NCI-H128 (cell line): Measurements from ENCODE around the gene PJA1.

ENCODE experiments used
- DNase-seq: peaks from one replicate; lab custom pipeline; 2025; ENCODE audit not compliant: unreplicated experiment; lab: John Stamatoyannopoulos, UW

PJA1 gene

GRCh38 chrX:69143530-69143929 lies 21.7 kb downstream of the PJA1 start:
- DNase-seq, result no peak

GRCh38 chrX:69142788-69143469 lies 22.3 kb downstream of the PJA1 start:
- no peak for DNase-seq

GRCh38 chrX:69140837-69141236 lies 24.4 kb downstream of the PJA1 start:
- no peak for DNase-seq

GRCh38 chrX:69139516-69139915 lies 25.7 kb downstream of the PJA1 start:
- DNase-seq, result no peak

GRCh38 chrX:69138512-69138911 lies 26.7 kb downstream of the PJA1 start:
- DNase-seq, result no peak

- no peak for DNase-seq
These were observed 27.2 kb downstream of the PJA1 start for GRCh38 chrX:69138118-69138390.

- DNase-seq, result no peak
These were observed 27.7 kb downstream of the PJA1 start for GRCh38 chrX:69137371-69138117.

- DNase-seq, result no peak
These were observed 28.5 kb downstream of the PJA1 start for GRCh38 chrX:69136546-69137331.

- no peak for DNase-seq
These were observed 31.2 kb downstream of the PJA1 start for GRCh38 chrX:69133921-69134542.

- no peak for DNase-seq
These were observed 33.4 kb downstream of the PJA1 start for GRCh38 chrX:69131886-69132285.

- DNase-seq, result no peak
These were observed 34.8 kb downstream of the PJA1 start for GRCh38 chrX:69130439-69130838.

- no peak for DNase-seq
These were observed 36.7 kb downstream of the PJA1 start for GRCh38 chrX:69128588-69128987.

GRCh38 chrX:69127466-69127865 lies 37.8 kb downstream of the PJA1 start:
- DNase-seq, result no peak

GRCh38 chrX:69126642-69127041 lies 38.6 kb downstream of the PJA1 start:
- DNase-seq, result no peak

- DNase-seq, result no peak
These were observed 40.2 kb downstream of the PJA1 start for GRCh38 chrX:69125094-69125493.

GRCh38 chrX:69124108-69124507 lies 41.1 kb downstream of the PJA1 start:
- no peak for DNase-seq

GRCh38 chrX:69123481-69123880 lies 41.8 kb downstream of the PJA1 start:
- no peak for DNase-seq

- no peak for DNase-seq
These were observed 43.8 kb downstream of the PJA1 start for GRCh38 chrX:69121321-69122000.

GRCh38 chrX:69120476-69120875 lies 44.8 kb downstream of the PJA1 start:
- no peak for DNase-seq

- no peak for DNase-seq
These were observed 46.1 kb downstream of the PJA1 start for GRCh38 chrX:69119122-69119521.

GRCh38 chrX:69117876-69118526 lies 47.3 kb downstream of the PJA1 start:
- DNase-seq, result no peak
